NT2/D1 (cell line): ENCODE measurements around the gene USP54.

Experiments used
- YY1 ChIP-seq: IDR thresholded peaks from 2 replicates; pipeline ENCODE4 v1.6.1; 2011; ENCODE audit not compliant: insufficient read length, insufficient read depth
- ZNF274 ChIP-seq: IDR thresholded peaks from 2 replicates; pipeline ENCODE4 v1.6.1; 2011; ENCODE audit warnings: mild to moderate bottlenecking, low read depth, low read length

- TF ChIP-seq YY1 (no peak), ZNF274 (no peak)
Observed at GRCh38 chr10:73639286-73639685, 48.1 kb upstream of the USP54 start.
